Fibroblast of skin of abdomen (primary cell): Measurements from ENCODE around the gene CRY2.

Source experiments
- DNase-seq: peaks from one replicate; pipeline ENCODE4 v3.0.0-alpha.2; 2013

Gene CRY2

DNA sequence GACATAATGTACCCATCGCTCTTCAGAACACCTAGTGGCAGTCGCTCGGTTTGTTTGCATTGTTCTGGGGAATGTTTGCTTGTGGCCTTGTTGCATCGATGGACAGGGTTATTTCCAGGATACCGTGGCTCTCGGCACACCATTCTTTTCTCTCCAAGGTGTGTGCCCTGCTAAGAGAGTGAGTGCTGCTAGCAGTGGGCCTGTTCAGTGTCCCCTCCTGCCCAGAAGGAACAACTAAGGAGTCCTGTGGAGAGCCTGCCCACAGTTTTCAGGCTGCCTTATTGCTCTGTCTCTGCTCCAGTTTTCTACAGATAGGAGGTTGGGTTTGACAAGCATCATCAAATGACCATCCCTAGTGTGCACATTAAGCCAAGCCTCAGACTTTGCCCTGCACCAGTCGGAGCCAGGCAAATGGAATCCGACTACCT, 1.4 kb downstream of the CRY2 start:
- no peak for DNase-seq

GRCh38 chr11:45850446-45850845, 3.2 kb downstream of the CRY2 start:
- DNase-seq, result peak; percentile 71

DNA sequence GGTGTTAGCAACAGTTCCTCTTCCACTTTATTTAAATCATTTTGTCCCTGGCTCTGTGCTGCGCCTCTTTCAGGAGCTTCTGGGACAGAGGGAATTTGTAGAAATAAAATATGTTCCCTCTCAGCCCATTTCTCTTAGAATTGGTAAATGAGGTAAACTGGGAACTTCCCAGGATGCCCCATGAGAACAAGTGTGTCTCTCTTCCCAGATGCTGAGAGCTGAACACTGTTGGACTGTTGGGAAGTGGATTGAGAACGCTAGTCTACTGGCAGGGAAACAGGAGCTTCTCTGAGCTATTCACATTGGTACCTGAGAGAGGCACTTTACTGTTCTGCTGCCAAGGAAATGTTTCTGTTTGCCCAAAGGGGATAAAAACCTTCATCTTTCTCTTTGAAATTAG, 4.0 kb downstream of the CRY2 start:
- no peak for DNase-seq

DNA sequence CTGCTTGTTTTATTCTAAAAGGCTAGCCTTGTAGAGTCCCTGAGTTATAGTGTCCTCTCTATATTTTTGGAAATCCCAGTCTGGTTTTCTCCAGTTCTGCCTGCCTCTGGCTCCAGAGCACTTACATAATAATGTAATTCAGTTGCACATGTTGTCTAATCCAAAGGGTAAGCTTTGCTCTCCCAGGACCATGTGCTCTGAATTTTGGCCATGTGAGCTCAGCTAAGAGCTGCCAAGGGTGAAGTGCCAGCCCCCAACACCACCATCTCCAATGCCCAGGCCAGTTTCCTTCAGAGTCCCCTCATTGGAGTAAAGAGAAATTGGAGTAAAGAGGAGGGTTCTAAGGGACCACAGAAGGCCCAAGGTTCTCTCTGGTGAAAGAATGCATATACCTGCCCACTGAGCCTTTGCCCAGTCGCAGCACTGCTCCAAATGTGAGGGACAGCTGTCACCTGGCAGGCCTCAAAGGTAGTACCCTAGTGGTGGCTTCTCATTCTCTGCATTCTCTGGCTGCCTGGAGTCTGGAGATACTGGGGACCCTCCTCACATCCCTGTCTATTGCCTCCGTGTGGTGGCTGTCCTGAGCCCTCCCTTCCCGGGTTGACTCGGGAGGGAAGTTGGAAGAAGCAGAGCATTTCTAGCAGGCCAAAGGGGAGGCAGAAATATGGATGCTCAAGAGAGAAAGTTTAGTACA, 4.9 kb downstream of the CRY2 start:
- no peak for DNase-seq

DNA sequence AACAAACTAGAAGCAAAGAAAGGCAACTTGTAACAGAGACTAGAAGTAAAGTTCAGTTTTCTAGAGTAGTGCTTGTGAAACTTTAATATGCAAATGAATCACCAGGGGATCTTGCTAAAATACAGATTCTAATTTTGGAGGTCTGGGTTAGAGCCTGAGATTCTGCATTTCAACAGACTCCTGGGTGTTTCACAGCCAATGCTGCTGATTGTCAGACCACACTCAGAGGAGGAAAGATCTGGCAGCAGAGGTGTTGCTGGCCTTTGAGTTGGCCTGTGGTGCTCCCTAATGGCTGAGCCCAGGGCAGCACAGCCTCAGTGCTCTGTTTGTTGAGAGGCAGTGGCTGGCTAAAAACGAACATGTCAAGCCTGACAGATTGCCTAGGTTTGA, 5.4 kb downstream of the CRY2 start:
- DNase-seq, result no peak

DNA sequence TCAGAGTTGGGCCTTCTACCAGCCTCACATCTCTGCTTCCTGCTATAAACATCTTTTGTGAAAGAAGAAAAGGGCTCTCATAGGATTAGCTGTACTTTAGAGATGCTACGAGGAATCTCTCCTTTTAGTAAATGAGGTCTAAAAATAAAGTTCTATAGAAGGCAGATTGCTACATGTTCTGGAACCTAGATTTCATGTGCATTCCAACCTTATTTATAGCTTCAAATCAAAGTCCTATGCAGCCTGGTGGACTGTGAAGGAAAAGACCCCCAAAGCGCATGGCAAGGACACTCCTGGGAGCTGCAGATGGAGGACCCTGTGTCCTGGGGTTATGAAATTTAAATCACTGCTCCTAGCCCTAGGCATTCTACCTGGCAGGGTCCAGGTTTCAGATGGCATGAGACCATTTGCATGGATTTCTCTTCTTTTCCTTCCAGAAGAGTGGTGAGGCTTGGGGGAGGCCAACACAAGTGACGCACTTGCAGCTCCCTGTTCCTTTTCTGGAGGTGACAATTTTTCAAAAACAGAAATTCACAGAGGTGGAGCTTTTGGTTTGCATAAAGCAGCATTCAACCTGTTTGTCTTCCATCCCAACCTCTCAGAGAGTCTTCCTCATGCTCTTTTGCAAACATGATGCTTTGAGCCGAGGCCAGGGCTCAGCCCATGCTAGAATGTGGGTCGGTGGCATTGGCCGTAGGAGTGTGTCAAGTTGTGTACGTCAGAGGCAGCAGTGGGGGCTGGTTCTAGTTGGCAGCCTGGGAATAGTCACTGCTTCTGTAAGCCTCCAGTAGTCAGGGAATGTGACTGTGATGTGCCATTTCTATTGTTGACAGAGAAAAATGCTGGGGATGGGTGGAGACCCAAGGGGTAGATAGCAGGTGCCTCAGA, 6.3 kb downstream of the CRY2 start:
- DNase-seq, result no peak

DNA sequence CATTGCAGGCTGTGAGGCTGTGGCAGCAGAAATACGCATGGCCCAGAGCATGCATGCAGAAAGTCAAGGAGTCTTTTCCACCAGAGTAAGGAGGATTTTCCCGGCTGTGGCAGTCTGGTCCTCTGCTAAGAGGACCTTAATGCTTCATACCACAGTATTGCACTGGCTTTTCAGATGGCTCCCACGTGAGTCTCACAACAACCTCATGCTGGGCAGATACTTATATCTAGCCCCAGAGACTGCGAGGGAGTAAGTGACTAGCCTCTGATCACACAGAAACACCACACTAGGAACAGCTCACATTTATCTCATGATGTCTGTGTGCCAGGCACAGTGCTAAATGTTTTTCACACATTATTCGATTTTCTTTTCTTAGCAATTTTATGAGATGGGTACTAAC, 8.0 kb downstream of the CRY2 start:
- DNase-seq, result no peak

DNA sequence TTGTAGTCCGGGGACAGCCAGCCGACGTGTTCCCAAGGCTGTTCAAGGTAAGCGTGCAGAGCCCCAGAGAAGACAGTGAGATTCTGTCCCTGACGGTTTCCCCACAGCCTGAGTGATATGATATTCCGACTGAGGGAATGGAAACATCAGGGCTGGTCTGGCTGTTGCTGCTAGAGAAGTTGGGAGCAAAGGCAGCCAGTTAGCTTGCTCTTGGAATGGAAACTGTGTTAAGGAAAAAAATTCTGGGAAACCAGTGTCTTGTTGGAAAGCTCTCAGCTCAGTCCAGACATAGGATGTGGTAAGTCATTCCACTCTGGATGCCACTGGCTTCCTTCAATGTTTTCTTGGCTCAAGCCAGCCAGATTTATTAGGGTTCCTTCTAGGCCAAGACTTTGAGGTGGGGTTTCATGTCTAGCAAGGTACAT, 8.8 kb downstream of the CRY2 start:
- DNase-seq, result peak; percentile 85

DNA sequence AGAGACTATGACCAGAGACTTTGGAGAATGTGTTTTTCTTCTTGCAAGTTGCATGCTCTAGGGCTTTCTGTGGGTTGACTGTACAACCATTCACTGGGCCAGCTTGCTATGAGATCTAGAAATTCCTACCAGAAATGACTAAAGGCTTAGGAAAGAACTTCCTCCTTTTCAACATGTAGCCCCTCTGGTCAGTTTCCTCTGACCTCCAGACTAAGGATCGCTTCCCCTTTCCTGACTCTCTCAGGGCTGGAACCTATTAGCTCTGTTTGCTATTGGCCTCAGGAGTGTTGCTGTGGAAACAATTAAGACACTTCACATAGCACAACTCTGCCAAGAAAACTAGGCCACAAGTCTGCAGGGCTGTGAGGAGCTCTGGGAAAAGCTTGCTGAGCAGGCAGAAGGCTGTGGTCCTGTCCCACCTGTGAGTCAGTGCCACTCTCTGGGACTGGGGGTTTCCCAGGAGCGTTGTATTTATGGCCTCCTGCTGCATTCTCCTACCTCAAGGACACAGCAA, 10.7 kb downstream of the CRY2 start:
- peak; percentile 91 for DNase-seq

GRCh38 chr11:45858751-45859398, 11.6 kb downstream of the CRY2 start:
- DNase-seq, result no peak

- DNase-seq, result peak; percentile 99
Measured at GRCh38 chr11:45859661-45860140, 12.4 kb downstream of the CRY2 start.

- no peak for DNase-seq
Measured at GRCh38 chr11:45860348-45860747, 13.1 kb downstream of the CRY2 start.

GRCh38 chr11:45860764-45861510, 13.7 kb downstream of the CRY2 start:
- DNase-seq, result no peak

- DNase-seq, result no peak
Measured at GRCh38 chr11:45864041-45864440, 16.8 kb downstream of the CRY2 start.

DNA sequence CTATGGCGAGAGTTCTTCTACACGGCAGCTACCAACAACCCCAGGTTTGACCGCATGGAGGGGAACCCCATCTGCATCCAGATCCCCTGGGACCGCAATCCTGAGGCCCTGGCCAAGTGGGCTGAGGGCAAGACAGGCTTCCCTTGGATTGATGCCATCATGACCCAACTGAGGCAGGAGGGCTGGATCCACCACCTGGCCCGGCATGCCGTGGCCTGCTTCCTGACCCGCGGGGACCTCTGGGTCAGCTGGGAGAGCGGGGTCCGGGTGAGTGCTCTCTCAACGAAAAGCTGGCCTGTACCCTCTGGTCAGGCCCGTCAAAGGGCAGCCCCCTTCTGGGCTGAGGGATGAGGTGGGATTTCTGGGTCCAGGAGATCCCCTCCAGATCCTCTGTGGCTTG, 22.3 kb downstream of the CRY2 start:
- DNase-seq, result no peak

GRCh38 chr11:45870706-45871105, 23.4 kb downstream of the CRY2 start:
- DNase-seq, result no peak

DNA sequence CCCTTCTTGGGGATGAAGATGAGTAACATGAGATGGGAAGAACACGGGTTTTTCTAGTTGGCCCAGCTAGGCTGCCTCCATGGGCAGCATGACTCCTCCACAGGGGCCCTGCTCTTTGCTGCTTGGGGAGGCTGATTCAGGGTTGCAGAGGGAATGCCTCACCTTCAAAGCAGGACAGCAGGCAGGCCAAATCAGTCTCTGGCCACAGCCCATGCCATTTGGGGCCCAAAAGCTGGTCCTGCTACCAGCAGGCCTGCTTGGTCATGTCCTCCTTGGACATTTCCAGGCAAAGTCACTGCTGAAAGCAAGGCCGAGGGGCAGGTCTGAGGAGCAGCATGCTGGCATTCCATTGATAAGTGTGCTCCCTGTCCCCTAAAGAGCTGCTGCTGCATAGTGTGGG, 24.4 kb downstream of the CRY2 start:
- no peak for DNase-seq

GRCh38 chr11:45872651-45873356, 25.5 kb downstream of the CRY2 start:
- peak; percentile 75 for DNase-seq

GRCh38 chr11:45876401-45876800, 29.1 kb downstream of the CRY2 start:
- DNase-seq, result no peak

- DNase-seq, result no peak
Measured at GRCh38 chr11:45877221-45877620, 29.9 kb downstream of the CRY2 start.

GRCh38 chr11:45877845-45878244, 30.6 kb downstream of the CRY2 start:
- no peak for DNase-seq
